Panc1 (cell line): ENCODE data around the gene ZRANB3. TPM values are rescaled to one million over a fixed set of nuclear protein-coding genes. Genes with fewer than 3 reads are reported as not detected.

Experiments used
- ATAC-seq: fragments of 200-7000 bp; cut with Tn5 transposase; 2 replicates; pipeline ENCODE4 v1.9.1; 2020; ENCODE audit warnings: mild to moderate bottlenecking, moderate library complexity
- BruUV-seq: library from RNA; stranded (reverse); fragments of 400-500 nt; replicated peaks from 2 replicates; lab custom pipeline; 2021; lab: Mats Ljungman, UMichigan
- CTCF ChIA-PET: fragments of 300-600 bp; sonication (Branson Sonifier 250); formaldehyde crosslinking; loops from one replicate; lab custom pipeline; 2022; ENCODE audit warnings: antibody characterized with exemption; lab: Charles Lee
- POLR2A ChIA-PET: fragments of 300-600 bp; sonication (Branson Sonifier 250); formaldehyde crosslinking; loops from one replicate; lab custom pipeline; 2022; ENCODE audit warnings: antibody characterized with exemption; lab: Charles Lee
- DNase-seq: peaks from one replicate; pipeline ENCODE4 v3.0.0-alpha.2; 2010; ENCODE audit warnings: low read depth, low spot score
- H3K27ac ChIP-seq: 2 replicates; pipeline ENCODE4 v1.5.1; 2011; ENCODE audit warnings: mild to moderate bottlenecking, low read length, inconsistent platforms
- H3K27me3 ChIP-seq: fragments of 200-500 bp; sonication (Bioruptor generic); 2 replicates; pipeline ENCODE4 v1.6.0; 2014; ENCODE audit warnings: low read length, inconsistent platforms; ENCODE audit not compliant: control insufficient read depth, insufficient read depth
- H3K36me3 ChIP-seq: fragments of 200-500 bp; sonication (Bioruptor generic); 2 replicates; pipeline ENCODE4 v1.5.1; 2014; ENCODE audit warnings: inconsistent platforms, mild to moderate bottlenecking, low read length, moderate library complexity; ENCODE audit not compliant: control insufficient read depth, insufficient read depth
- H3K4me1 ChIP-seq: 2 replicates; pipeline ENCODE4 v1.5.1; 2011; ENCODE audit warnings: inconsistent platforms, mild to moderate bottlenecking, low read length, moderate library complexity; ENCODE audit not compliant: control insufficient read depth, insufficient read depth
- H3K4me3 ChIP-seq, 2 experiments: 2 replicates each; pipeline ENCODE4 v1.5.1; 2011 to 2012; ENCODE audit warnings: low read depth in 2 of 2, low read length in 2 of 2, mild to moderate bottlenecking in 2 of 2, inconsistent platforms in 1 of 2, moderate library complexity in 1 of 2
- H3K9me3 ChIP-seq: fragments of 200-500 bp; sonication (Bioruptor generic); 2 replicates; pipeline ENCODE4 v1.5.1; 2014; ENCODE audit warnings: low read depth, mild to moderate bottlenecking, inconsistent platforms, low read length, moderate library complexity; ENCODE audit not compliant: control insufficient read depth, insufficient read depth
- CTCF ChIP-seq: fragments of 450-650 bp; IDR thresholded peaks from 2 replicates; pipeline ENCODE4 v1.5.1; 2017; ENCODE audit warnings: mild to moderate bottlenecking
- POLR2AphosphoS5 ChIP-seq: IDR thresholded peaks from 2 replicates; pipeline ENCODE4 v1.6.1; 2012; ENCODE audit warnings: mild to moderate bottlenecking, low read depth, low read length, moderate library complexity
- SIN3A ChIP-seq: IDR thresholded peaks from 2 replicates; pipeline ENCODE4 v1.6.1; 2012; ENCODE audit warnings: low read depth, mild to moderate bottlenecking, low read length, moderate library complexity, borderline replicate concordance; ENCODE audit not compliant: insufficient read depth
- TCF7L2 ChIP-seq: IDR thresholded peaks from 2 replicates; pipeline ENCODE4 v1.6.1; 2011; ENCODE audit warnings: mild to moderate bottlenecking, low read depth, low read length, inconsistent platforms
- in situ Hi-C: cut with HindIII; loops from 2 replicates; pipeline ENCODE4 v1.10.0; 2016; ENCODE audit warnings: low sequenced_read_pairs, low pct_unique_long_range_greater_than_20kb
- intact Hi-C: fragments of 100-400 bp; cut with micrococcal nuclease; formaldehyde crosslinking; loops from one replicate; pipeline ENCODE4 v1.10.0; 2022; ENCODE audit not compliant: unreplicated experiment
- total RNA-seq: library from RNA; stranded (reverse); gene quantifications from one replicate; pipeline ENCODE4 v1.2.1, GENCODE V29; 2021; ENCODE audit not compliant: unreplicated experiment
- TF ChIP-seq, protein P1 (sequence below), 2 experiments: IDR thresholded peaks; 2 replicates each; pipeline ENCODE4 v1.6.1; 2011 to 2012; ENCODE audit warnings: low read depth in 2 of 2, control low read depth in 1 of 2, low read length in 1 of 2, mild to moderate bottlenecking in 1 of 2, moderate library complexity in 1 of 2; ENCODE audit not compliant: insufficient read depth in 1 of 2

ZRANB3 gene
- total RNA-seq, 1 experiment from 2014 or later = 11.7 TPM

GRCh38 chr2:135490376-135490775, 40.6 kb downstream of the ZRANB3 start:
- in situ Hi-C loops = no loop called here
- intact Hi-C loops = no loop called here
- H3K36me3 ChIP-seq = no peaks in the 10 kb centered on the region
- ATAC-seq = no peak
- no peak overlapping the region for H3K4me3 ChIP-seq
- H3K4me1 ChIP-seq = no peaks in the 10 kb centered on the region
- DNase-seq = no peak
- no peaks in the 10 kb centered on the region for H3K27me3 ChIP-seq
- POLR2A ChIA-PET = no interaction called here
- no peak for TF ChIP-seq TCF7L2
- TF ChIP-seq SIN3A = no peak
- TF ChIP-seq, protein P1, sequence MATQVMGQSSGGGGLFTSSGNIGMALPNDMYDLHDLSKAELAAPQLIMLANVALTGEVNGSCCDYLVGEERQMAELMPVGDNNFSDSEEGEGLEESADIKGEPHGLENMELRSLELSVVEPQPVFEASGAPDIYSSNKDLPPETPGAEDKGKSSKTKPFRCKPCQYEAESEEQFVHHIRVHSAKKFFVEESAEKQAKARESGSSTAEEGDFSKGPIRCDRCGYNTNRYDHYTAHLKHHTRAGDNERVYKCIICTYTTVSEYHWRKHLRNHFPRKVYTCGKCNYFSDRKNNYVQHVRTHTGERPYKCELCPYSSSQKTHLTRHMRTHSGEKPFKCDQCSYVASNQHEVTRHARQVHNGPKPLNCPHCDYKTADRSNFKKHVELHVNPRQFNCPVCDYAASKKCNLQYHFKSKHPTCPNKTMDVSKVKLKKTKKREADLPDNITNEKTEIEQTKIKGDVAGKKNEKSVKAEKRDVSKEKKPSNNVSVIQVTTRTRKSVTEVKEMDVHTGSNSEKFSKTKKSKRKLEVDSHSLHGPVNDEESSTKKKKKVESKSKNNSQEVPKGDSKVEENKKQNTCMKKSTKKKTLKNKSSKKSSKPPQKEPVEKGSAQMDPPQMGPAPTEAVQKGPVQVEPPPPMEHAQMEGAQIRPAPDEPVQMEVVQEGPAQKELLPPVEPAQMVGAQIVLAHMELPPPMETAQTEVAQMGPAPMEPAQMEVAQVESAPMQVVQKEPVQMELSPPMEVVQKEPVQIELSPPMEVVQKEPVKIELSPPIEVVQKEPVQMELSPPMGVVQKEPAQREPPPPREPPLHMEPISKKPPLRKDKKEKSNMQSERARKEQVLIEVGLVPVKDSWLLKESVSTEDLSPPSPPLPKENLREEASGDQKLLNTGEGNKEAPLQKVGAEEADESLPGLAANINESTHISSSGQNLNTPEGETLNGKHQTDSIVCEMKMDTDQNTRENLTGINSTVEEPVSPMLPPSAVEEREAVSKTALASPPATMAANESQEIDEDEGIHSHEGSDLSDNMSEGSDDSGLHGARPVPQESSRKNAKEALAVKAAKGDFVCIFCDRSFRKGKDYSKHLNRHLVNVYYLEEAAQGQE (IDR thresholded peaks at IDR 0.05; ENCODE audit: insufficient read depth in 1 of 2, low read depth in 2 of 2, low read length in 1 of 2) = no peak
- no peaks in the 10 kb centered on the region for H3K9me3 ChIP-seq
- no peak overlapping the region for H3K27ac ChIP-seq
- CTCF ChIA-PET = no interaction called here
- no TSS peak for BruUV-seq

- Histone ChIP-seq H3K27me3 (no peaks in the 10 kb centered on the region), H3K9me3 (no peaks in the 10 kb centered on the region; the same call in 1 of the 2 replicates), H3K4me1 (no peaks in the 10 kb centered on the region), H3K36me3 (no peaks in the 10 kb centered on the region), H3K4me3 (no peak overlapping the region), H3K27ac (no peak overlapping the region)
- in situ Hi-C loops = no loop called here
- intact Hi-C loops = no loop called here
- ChIA-PET POLR2A (no interaction called here), CTCF (no interaction called here)
- no peak for TF ChIP-seq TCF7L2
- no peak for TF ChIP-seq POLR2AphosphoS5
- TF ChIP-seq, protein P1 (IDR thresholded peaks at IDR 0.05; ENCODE audit: insufficient read depth in 1 of 2, low read depth in 2 of 2, low read length in 1 of 2) = no peak
- TF ChIP-seq SIN3A = no peak
- no peak for TF ChIP-seq CTCF
- BruUV-seq = no TSS peak
- ATAC-seq (peak; percentile 72; the same call in 1 of the 2 replicates), DNase-seq (no peak)
Measured at GRCh38 chr2:135485441-135485840, 45.6 kb downstream of the ZRANB3 start.
